SKM-1 treated with dmso at 0.1 percent for 144 hours (cell line): ENCODE measurements around the gene RSPH6A.
"Not testable (repeated sequence)": the region's sequence is repeated elsewhere in the genome, so short reads cannot be mapped to it uniquely, and the experiment has no call there.

Experiments used
- DNase-seq: peaks from one replicate; lab custom pipeline; 2025; ENCODE audit not compliant: unreplicated experiment; lab: John Stamatoyannopoulos, UW

Gene RSPH6A

GRCh38 chr19:45766869-45767346 is 48.2 kb downstream of the RSPH6A start:
- DNase-seq, result no peak

- DNase-seq, result no peak
Observed at GRCh38 chr19:45766296-45766868, 48.7 kb downstream of the RSPH6A start.

- DNase-seq, result no peak
Observed at GRCh38 chr19:45765702-45766295, 49.3 kb downstream of the RSPH6A start.

GRCh38 chr19:45764945-45765701 is 50.0 kb downstream of the RSPH6A start:
- no peak for DNase-seq

GRCh38 chr19:45764475-45764874 is 50.6 kb downstream of the RSPH6A start:
- no peak for DNase-seq

GRCh38 chr19:45763691-45764294 is 51.3 kb downstream of the RSPH6A start:
- no peak for DNase-seq

GRCh38 chr19:45762870-45763631 is 52.1 kb downstream of the RSPH6A start:
- no peak for DNase-seq

- no peak for DNase-seq
Observed at GRCh38 chr19:45761714-45762113, 53.4 kb downstream of the RSPH6A start.

- no peak for DNase-seq
Observed at GRCh38 chr19:45758921-45759320, 56.2 kb downstream of the RSPH6A start.

GRCh38 chr19:45757695-45758094 is 57.4 kb downstream of the RSPH6A start:
- DNase-seq, result no peak

GRCh38 chr19:45754323-45754722 is 60.8 kb downstream of the RSPH6A start:
- no peak for DNase-seq

- DNase-seq, result no peak
Observed at GRCh38 chr19:45753548-45753947, 61.6 kb downstream of the RSPH6A start.

- no peak for DNase-seq
Observed at GRCh38 chr19:45752639-45753038, 62.5 kb downstream of the RSPH6A start.

GRCh38 chr19:45751483-45751882 is 63.6 kb downstream of the RSPH6A start:
- DNase-seq, result not testable (repeated sequence)

GRCh38 chr19:45747513-45747912 is 67.6 kb downstream of the RSPH6A start:
- DNase-seq, result no peak

- DNase-seq, result no peak
Observed at GRCh38 chr19:45746866-45747265, 68.2 kb downstream of the RSPH6A start.
